ENCODE results near the gene CRCP. TPM values are rescaled to one million over a fixed set of nuclear protein-coding genes. Genes with fewer than 3 reads are reported as not detected.

CRCP gene
- total and polyA plus RNA-seq, 2 of the 13 experiments (the other 11 are each of a cell fraction or from before 2014, with no cell fraction given) = 22.7 to 31.0 TPM

DNA sequence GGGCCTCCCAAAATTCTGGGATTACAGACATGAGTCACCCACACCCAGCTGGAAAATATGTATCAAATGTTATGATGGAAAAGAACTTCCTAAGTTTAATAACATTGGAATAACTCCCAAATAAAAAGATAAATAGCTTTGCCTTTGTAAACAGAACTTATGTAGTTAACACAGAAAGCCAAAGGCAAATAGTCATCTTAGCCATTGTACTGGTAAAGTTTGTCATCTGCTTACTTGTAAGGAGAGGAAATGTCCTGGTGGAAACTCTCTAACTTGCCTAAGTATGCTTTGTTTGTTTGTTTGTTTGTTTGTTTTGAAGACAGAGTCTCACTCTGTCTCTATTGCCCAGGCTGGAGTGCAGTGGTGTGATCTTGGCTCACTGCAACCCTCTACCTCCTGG is 66.7 kb downstream of the CRCP start:
- no peak overlapping the region for H2AFZ ChIP-seq (ENCODE audit: low read length)
- CTCF ChIA-PET (ENCODE audit: low intra/inter-chr PET ratio, low total read pairs) = no interaction called here
- no peak overlapping the region for H3K27ac ChIP-seq (ENCODE audit: extremely low read length, insufficient read depth, low read length)
- ATAC-seq (no peak), DNase-seq (ENCODE audit: low spot score) (no peak), FAIRE-seq (no peak)
- H3K9me3 ChIP-seq (ENCODE audit: low read length) = no peaks in the 10 kb centered on the region
- no peak overlapping the region for H3K9ac ChIP-seq (ENCODE audit: insufficient read depth, low read depth, low read length)
- H3K27me3 ChIP-seq (ENCODE audit: control insufficient read depth in 1 of 2, insufficient read depth in 2 of 2, low read length in 2 of 2) = no peaks in the 10 kb centered on the region
- intact Hi-C loops (cut with micrococcal nuclease; ENCODE audit: unreplicated experiment) = no loop called here
- BruUV-seq (replicated peaks) = no TSS peak
- H4K20me1 ChIP-seq (ENCODE audit: insufficient read depth, low read length) = no peaks in the 10 kb centered on the region
- no peaks in the 10 kb centered on the region for H3K79me2 ChIP-seq (ENCODE audit: insufficient read depth, low read length)
- POLR2A ChIA-PET = no interaction called here
- no peak overlapping the region for H3K4me3 ChIP-seq (replicated peaks in 1 of 3; ENCODE audit: insufficient read depth in 1 of 3, low read depth in 2 of 3, low read length in 3 of 3)
- no peak overlapping the region for H3K4me2 ChIP-seq (ENCODE audit: low read depth, low read length)
- in situ Hi-C loops (cut with HindIII; ENCODE audit: extremely low pct_ligation_motif_present, low pct_unique_long_range_greater_than_20kb) = no loop called here
- no peaks in the 10 kb centered on the region for H3K36me3 ChIP-seq (replicated peaks in 1 of 2; ENCODE audit: control insufficient read depth in 1 of 2, insufficient read depth in 2 of 2, low read length in 2 of 2)
- H3K4me1 ChIP-seq (ENCODE audit: insufficient read depth, low read length) = peaks cover 37% of the 10 kb centered on the region
- no peak for TF ChIP-seq ZNF839 (CRISPR knock-in tag; IDR thresholded peaks at IDR 0.05; ENCODE audit: borderline replicate concordance)
- TF ChIP-seq, protein P1, sequence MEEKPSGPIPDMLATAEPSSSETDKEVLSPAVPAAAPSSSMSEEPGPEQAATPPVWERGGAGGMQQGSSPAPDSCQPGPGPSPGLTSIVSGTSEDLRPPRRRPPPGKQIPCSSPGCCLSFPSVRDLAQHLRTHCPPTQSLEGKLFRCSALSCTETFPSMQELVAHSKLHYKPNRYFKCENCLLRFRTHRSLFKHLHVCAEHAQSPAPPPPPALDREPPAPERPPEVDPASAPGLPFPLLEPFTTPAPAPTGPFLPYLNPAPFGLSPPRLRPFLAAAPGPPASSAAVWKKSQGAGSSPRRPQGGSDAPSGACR (CRISPR knock-in tag; IDR thresholded peaks at IDR 0.05) = no peak
- TF ChIP-seq BRCA1 (CRISPR knock-in tag; IDR thresholded peaks at IDR 0.05) = no peak
- TF ChIP-seq, protein P2, sequence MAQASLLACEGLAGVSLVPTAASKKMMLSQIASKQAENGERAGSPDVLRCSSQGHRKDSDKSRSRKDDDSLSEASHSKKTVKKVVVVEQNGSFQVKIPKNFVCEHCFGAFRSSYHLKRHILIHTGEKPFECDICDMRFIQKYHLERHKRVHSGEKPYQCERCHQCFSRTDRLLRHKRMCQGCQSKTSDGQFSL (CRISPR knock-in tag; IDR thresholded peaks at IDR 0.05) = no peak
- TF ChIP-seq, protein P3, sequence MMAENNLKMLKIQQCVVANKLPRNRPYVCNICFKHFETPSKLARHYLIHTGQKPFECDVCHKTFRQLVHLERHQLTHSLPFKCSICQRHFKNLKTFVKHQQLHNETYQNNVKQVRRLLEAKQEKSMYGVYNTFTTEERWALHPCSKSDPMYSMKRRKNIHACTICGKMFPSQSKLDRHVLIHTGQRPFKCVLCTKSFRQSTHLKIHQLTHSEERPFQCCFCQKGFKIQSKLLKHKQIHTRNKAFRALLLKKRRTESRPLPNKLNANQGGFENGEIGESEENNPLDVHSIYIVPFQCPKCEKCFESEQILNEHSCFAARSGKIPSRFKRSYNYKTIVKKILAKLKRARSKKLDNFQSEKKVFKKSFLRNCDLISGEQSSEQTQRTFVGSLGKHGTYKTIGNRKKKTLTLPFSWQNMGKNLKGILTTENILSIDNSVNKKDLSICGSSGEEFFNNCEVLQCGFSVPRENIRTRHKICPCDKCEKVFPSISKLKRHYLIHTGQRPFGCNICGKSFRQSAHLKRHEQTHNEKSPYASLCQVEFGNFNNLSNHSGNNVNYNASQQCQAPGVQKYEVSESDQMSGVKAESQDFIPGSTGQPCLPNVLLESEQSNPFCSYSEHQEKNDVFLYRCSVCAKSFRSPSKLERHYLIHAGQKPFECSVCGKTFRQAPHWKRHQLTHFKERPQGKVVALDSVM (CRISPR knock-in tag; IDR thresholded peaks at IDR 0.05) = no peak
- no peak for TF ChIP-seq ZNF260 (CRISPR knock-in tag; IDR thresholded peaks at IDR 0.05; ENCODE audit: borderline replicate concordance, low read depth)
- no peak for TF ChIP-seq DPF2 (CRISPR knock-in tag; IDR thresholded peaks at IDR 0.05; ENCODE audit: borderline replicate concordance, low read depth)
- no peak for TF ChIP-seq REXO4 (CRISPR knock-in tag; IDR thresholded peaks at IDR 0.05; ENCODE audit: borderline replicate concordance)
- no peak for TF ChIP-seq ZNF772 (CRISPR knock-in tag; IDR thresholded peaks at IDR 0.05)
- TF ChIP-seq ZNF333 (CRISPR knock-in tag; IDR thresholded peaks at IDR 0.05; ENCODE audit: borderline replicate concordance) = no peak
- no peak for TF ChIP-seq NR3C1 (CRISPR knock-in tag; IDR thresholded peaks at IDR 0.05)
- TF ChIP-seq, protein P4, sequence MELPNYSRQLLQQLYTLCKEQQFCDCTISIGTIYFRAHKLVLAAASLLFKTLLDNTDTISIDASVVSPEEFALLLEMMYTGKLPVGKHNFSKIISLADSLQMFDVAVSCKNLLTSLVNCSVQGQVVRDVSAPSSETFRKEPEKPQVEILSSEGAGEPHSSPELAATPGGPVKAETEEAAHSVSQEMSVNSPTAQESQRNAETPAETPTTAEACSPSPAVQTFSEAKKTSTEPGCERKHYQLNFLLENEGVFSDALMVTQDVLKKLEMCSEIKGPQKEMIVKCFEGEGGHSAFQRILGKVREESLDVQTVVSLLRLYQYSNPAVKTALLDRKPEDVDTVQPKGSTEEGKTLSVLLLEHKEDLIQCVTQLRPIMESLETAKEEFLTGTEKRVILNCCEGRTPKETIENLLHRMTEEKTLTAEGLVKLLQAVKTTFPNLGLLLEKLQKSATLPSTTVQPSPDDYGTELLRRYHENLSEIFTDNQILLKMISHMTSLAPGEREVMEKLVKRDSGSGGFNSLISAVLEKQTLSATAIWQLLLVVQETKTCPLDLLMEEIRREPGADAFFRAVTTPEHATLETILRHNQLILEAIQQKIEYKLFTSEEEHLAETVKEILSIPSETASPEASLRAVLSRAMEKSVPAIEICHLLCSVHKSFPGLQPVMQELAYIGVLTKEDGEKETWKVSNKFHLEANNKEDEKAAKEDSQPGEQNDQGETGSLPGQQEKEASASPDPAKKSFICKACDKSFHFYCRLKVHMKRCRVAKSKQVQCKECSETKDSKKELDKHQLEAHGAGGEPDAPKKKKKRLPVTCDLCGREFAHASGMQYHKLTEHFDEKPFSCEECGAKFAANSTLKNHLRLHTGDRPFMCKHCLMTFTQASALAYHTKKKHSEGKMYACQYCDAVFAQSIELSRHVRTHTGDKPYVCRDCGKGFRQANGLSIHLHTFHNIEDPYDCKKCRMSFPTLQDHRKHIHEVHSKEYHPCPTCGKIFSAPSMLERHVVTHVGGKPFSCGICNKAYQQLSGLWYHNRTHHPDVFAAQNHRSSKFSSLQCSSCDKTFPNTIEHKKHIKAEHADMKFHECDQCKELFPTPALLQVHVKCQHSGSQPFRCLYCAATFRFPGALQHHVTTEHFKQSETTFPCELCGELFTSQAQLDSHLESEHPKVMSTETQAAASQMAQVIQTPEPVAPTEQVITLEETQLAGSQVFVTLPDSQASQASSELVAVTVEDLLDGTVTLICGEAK (IDR thresholded peaks at IDR 0.05) = no peak
- TF ChIP-seq, protein P4 (CRISPR knock-in tag; IDR thresholded peaks at IDR 0.05) = no peak

All from HepG2 (cell line).